ENCODE measurements around the gene SPHK2.

- no peak for TF ChIP-seq POLR2AphosphoS5 (IDR thresholded peaks at IDR 0.05; ENCODE audit: low read depth, low read length)
- no peak for TF ChIP-seq POU2F2 (IDR thresholded peaks at IDR 0.05; ENCODE audit: low read depth, low read length)
Observed at GRCh38 chr19:48641850-48642249, 22.5 kb downstream of the SPHK2 start.
